Measurements from ENCODE around the gene FKRP. TPM values are rescaled to one million over a fixed set of nuclear protein-coding genes. Genes with fewer than 3 reads are reported as not detected.

FKRP gene
- total RNA-seq, 1 donor from 2014 or later: 27.8 TPM

DNA sequence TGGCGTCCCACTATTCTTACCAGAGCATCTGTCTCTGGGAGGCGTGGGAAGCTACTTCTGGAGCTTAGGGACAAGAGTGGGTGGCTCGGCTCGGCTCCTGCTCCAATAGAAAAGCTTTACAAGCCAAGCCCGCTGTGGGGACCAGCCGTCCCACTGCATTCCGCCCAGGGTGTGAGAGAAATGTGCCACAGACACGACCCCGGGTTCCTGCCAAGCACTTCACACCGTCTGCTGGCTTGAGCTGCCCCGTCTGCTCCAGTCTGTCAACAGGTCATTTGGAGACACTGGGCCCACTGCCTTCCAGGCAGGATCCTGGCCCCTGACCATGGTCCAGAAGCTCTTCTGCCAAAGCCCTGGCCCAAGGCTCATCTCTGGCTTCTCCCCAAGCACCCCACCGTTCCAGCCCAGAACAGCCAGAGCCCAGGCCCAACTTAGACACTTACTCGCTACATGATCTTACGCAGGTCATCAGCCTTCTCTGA lies 6.5 kb upstream of the FKRP start:
- TF ChIP-seq, protein P1, sequence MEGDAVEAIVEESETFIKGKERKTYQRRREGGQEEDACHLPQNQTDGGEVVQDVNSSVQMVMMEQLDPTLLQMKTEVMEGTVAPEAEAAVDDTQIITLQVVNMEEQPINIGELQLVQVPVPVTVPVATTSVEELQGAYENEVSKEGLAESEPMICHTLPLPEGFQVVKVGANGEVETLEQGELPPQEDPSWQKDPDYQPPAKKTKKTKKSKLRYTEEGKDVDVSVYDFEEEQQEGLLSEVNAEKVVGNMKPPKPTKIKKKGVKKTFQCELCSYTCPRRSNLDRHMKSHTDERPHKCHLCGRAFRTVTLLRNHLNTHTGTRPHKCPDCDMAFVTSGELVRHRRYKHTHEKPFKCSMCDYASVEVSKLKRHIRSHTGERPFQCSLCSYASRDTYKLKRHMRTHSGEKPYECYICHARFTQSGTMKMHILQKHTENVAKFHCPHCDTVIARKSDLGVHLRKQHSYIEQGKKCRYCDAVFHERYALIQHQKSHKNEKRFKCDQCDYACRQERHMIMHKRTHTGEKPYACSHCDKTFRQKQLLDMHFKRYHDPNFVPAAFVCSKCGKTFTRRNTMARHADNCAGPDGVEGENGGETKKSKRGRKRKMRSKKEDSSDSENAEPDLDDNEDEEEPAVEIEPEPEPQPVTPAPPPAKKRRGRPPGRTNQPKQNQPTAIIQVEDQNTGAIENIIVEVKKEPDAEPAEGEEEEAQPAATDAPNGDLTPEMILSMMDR (conservative IDR thresholded peaks at IDR 0.05; ENCODE audit: low read depth, low read length): no peak
- DNase-seq (ENCODE audit: low read depth): no peak
- H3K4me3 ChIP-seq (ENCODE audit: low read depth, low read length): no peak overlapping the region

DNA sequence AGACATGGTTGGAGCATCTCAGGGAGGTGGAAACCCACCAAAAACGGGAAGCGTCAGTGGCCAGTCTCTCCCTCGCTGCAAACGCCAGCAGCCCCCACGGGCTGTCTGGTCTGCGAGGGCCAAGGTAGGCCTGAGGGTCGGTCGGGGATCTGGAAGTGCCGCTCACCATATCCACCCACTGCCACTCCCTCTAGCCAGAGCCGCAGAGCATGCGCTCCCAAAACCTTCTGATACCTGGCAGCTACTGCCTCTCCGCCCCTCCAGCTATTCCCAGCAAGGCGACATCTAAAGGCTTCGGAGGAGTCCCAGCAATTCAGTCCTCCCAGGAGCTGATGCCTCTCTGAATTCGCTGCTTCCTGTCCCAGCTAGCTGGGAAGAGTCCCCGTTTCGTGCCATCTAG lies 4.4 kb upstream of the FKRP start:
- no peak overlapping the region for H3K4me3 ChIP-seq (ENCODE audit: low read depth, low read length)
- DNase-seq (ENCODE audit: low read depth): no peak
- TF ChIP-seq, protein P1 (conservative IDR thresholded peaks at IDR 0.05; ENCODE audit: low read depth, low read length): no peak

DNA sequence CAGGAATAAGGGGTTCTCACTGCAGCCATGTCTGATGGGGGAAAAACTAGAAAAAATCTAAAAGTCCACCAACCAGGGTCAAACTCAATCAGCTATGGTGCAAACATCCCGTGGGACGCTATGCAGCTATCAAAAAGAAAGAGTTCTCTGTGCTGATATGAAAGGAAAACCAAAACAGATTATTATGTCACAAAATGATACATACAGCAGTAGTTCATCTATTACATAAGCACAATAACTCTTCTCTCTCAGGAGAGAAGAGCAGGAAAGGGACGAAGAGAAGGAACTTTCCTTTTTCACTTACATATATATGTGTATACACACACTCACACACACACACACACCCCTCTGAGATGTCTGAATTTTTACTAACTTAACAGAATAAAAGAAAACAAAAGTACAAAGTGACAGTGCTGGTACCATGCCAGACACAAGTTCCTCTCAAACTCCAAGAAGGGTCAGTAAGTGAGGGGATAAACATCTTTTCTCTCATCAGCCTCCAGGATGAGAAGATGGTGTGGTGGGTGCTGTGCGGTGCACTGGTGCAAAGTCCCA lies 2.9 kb upstream of the FKRP start:
- no peak overlapping the region for H3K4me3 ChIP-seq (ENCODE audit: low read depth, low read length)
- DNase-seq (ENCODE audit: low read depth): no peak
- TF ChIP-seq, protein P1 (conservative IDR thresholded peaks at IDR 0.05; ENCODE audit: low read depth, low read length): no peak

DNA sequence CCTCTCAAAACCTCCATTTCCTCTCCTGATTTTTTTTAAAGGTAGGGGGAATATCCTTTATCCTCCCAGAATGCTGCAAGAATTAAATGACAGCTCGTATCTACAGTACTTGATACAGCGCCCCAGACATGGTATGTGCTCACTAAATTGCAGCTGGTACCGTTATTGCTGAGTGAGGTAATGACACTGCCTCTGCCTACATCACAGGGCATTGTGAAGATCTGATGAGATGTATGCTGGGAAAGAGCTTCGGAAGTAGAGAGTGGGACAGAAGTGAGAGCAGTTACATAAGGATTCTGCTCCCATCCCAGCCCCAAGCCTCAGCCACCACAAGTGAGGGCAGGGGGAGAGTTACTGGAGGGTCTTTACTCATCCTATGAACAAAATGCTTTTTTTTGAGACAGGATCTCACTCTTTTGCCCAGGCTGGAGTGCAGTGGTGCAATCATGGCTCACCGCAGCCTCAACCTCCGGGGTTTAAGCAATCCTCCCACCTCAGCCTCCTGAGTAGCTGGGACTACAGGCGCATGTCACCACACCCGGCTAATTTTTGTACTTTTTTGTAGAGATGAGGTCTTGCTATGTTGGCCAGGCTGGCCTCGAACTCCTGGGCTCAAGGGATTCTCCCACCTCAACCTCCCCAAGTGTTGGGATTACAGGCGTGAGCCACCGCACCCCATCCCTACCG lies 1.7 kb upstream of the FKRP start:
- H3K4me3 ChIP-seq (ENCODE audit: low read depth, low read length): peak overlapping the region; percentile 83
- DNase-seq (ENCODE audit: low read depth): no peak
- TF ChIP-seq, protein P1 (conservative IDR thresholded peaks at IDR 0.05; ENCODE audit: low read depth, low read length): no peak

DNA sequence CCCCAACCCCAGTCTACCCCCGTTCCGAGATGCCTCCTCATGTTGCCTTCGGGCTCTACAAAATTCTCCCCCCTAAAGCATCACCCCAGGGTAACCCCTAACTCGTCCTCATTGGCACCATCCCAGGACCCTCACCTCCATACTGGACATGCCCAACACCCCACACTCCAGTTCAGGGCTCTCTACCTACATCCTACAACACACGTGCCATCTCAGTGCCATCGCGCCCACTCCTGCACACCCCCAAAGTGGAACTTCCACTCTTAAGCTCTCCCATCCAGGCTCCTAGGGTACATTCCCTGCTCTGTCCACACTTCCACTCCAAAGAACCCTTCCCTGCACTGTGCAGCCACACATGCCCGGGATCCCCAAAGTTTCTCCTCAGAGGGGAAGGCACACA lies 827 bp upstream of the FKRP start:
- TF ChIP-seq, protein P1 (conservative IDR thresholded peaks at IDR 0.05; ENCODE audit: low read depth, low read length): no peak
- H3K4me3 ChIP-seq (ENCODE audit: low read depth, low read length): peak overlapping the region; percentile 83
- no peak for DNase-seq (ENCODE audit: low read depth)

DNA sequence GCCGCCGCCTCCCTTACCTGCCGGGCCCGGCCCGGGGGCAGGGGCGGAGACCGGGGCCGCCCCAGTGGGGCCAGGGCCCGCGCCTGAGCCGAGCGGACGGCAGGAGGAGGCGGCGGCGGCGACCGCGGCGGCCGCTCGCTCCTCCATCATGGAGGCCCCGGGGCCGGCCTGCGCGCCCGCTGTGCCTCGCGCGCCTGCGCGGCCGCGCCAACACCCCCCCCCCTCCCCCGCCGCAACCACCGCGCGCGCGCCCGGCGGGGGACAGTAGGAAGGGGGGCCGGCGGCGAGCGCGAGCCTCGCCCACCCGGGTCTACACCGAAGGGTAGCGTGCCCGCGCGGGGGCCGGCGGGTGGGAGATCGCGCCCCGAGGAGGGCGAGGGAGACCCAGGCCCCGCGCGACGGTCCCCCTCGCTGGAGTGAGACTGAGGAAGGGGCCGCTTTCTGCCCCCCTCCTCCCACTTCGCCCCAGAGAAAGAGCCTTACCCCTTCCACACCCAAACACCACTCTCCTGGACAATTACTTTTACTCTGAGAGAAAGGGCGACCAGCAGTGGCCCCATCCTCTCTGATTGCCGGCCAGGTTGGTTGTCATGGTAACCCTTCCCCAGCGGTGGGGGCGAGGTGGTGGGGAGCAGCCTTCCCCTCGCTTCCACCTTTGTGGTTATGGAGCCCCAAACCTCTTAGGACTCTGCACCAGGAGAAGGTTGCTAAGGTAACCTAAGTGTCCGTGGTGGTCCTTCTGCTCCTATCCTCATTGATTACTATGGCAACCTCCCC lies 612 bp downstream of the FKRP start, which contains the start of gene STRN4:
Gene STRN4 (minus strand): TSS at position 170 of the 777 bp plus-strand sequence. CDS start 20 bp downstream, at position 150.
- TF ChIP-seq, protein P1 (conservative IDR thresholded peaks at IDR 0.05; ENCODE audit: low read depth, low read length): no peak
- peak within 1 kb of the TSS; percentile 83 for H3K4me3 ChIP-seq (ENCODE audit: low read depth, low read length)
- no peak for DNase-seq (ENCODE audit: low read depth)

All from epithelial cell of proximal tubule (primary cell).